ENCODE data around the gene PTTG1. TPM values are rescaled to one million over a fixed set of nuclear protein-coding genes. Genes with fewer than 3 reads are reported as not detected.

The PTTG1 gene
- total and polyA plus RNA-seq, 4 donors = 0.75 to 84.0 (median 5.6) TPM

DNA sequence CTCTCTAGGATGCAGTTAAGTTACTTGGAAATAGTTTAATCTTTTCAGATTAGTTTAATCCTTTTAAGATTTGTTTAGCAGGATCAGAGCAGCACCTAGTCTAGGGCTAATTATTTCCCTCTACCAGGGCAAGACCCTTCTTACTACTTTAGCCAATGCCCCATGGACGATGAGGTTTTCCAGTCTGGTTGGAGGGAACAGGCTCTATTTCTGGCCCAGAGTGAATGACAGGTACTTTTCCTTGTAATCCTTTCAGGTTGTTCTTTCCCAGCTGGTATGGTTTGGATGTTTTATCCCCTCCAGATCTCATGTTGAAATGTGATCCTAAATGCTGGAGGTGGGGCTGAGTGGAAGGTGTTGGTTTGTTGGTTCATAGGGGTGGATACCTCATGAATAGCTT lies 27.2 kb downstream of the PTTG1 start:
- WGBS = 89% methylated on average over 1 of the region's 1 CpG
- Histone ChIP-seq H3K9me3 (ENCODE audit: control insufficient read depth in 4 of 4, low read length in 3 of 4) (no peaks in the 10 kb centered on the region), H3K4me1 (ENCODE audit: control insufficient read depth in 4 of 4, insufficient read depth in 4 of 4, low read length in 3 of 4) (no peaks in the 10 kb centered on the region), H3K36me3 (ENCODE audit: control insufficient read depth in 4 of 4, insufficient read depth in 3 of 4, low read depth in 1 of 4, low read length in 3 of 4) (no peaks in the 10 kb centered on the region), H3K9ac (ENCODE audit: low read depth in 1 of 2, low read length in 2 of 2) (no peak overlapping the region), H3K4me3 (ENCODE audit: low read depth in 1 of 3, low read length in 3 of 3) (no peak overlapping the region), H3K27me3 (ENCODE audit: control insufficient read depth in 4 of 4, insufficient read depth in 4 of 4, low read length in 3 of 4) (no peaks in the 10 kb centered on the region), H3K27ac (ENCODE audit: low read depth in 1 of 2, low read length in 2 of 2) (no peak overlapping the region)
- TF ChIP-seq, protein P1, sequence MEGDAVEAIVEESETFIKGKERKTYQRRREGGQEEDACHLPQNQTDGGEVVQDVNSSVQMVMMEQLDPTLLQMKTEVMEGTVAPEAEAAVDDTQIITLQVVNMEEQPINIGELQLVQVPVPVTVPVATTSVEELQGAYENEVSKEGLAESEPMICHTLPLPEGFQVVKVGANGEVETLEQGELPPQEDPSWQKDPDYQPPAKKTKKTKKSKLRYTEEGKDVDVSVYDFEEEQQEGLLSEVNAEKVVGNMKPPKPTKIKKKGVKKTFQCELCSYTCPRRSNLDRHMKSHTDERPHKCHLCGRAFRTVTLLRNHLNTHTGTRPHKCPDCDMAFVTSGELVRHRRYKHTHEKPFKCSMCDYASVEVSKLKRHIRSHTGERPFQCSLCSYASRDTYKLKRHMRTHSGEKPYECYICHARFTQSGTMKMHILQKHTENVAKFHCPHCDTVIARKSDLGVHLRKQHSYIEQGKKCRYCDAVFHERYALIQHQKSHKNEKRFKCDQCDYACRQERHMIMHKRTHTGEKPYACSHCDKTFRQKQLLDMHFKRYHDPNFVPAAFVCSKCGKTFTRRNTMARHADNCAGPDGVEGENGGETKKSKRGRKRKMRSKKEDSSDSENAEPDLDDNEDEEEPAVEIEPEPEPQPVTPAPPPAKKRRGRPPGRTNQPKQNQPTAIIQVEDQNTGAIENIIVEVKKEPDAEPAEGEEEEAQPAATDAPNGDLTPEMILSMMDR (IDR thresholded peaks at IDR 0.05; ENCODE audit: low read depth, low read length, missing input control) = no peak
- TF ChIP-seq, protein P2, sequence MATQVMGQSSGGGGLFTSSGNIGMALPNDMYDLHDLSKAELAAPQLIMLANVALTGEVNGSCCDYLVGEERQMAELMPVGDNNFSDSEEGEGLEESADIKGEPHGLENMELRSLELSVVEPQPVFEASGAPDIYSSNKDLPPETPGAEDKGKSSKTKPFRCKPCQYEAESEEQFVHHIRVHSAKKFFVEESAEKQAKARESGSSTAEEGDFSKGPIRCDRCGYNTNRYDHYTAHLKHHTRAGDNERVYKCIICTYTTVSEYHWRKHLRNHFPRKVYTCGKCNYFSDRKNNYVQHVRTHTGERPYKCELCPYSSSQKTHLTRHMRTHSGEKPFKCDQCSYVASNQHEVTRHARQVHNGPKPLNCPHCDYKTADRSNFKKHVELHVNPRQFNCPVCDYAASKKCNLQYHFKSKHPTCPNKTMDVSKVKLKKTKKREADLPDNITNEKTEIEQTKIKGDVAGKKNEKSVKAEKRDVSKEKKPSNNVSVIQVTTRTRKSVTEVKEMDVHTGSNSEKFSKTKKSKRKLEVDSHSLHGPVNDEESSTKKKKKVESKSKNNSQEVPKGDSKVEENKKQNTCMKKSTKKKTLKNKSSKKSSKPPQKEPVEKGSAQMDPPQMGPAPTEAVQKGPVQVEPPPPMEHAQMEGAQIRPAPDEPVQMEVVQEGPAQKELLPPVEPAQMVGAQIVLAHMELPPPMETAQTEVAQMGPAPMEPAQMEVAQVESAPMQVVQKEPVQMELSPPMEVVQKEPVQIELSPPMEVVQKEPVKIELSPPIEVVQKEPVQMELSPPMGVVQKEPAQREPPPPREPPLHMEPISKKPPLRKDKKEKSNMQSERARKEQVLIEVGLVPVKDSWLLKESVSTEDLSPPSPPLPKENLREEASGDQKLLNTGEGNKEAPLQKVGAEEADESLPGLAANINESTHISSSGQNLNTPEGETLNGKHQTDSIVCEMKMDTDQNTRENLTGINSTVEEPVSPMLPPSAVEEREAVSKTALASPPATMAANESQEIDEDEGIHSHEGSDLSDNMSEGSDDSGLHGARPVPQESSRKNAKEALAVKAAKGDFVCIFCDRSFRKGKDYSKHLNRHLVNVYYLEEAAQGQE (IDR thresholded peaks at IDR 0.05) = no peak
- TF ChIP-seq SP1 (IDR thresholded peaks at IDR 0.05) = no peak
- no peak for TF ChIP-seq RAD21 (IDR thresholded peaks at IDR 0.05)
- TF ChIP-seq, protein P3, sequence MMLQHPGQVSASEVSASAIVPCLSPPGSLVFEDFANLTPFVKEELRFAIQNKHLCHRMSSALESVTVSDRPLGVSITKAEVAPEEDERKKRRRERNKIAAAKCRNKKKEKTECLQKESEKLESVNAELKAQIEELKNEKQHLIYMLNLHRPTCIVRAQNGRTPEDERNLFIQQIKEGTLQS (IDR thresholded peaks at IDR 0.05) = no peak
- no peak for TF ChIP-seq TAF1 (conservative IDR thresholded peaks at IDR 0.05)
- TF ChIP-seq JUND (IDR thresholded peaks at IDR 0.05) = no peak
- no peak for DNase-seq (ENCODE audit: low spot score)

DNA sequence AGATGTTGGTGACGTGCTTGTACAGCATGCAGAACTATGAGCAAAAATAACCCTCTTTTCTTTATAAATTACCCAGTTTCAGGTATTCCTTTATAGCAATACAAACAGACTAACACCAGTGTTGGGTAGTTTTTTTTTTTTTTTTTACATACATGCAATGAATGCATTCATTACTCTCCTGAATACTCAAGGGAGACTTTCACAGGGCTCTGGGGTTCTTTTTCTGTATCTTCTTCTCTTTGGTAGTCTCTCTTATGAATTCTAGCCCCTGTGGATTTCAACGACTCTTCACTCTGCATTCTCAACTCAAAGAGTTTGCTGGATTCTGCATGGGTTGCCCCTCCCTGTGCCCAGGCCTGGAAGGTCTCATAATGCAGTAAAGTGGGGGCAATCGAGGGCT lies 27.8 kb downstream of the PTTG1 start:
- no peaks in the 10 kb centered on the region for H3K9me3 ChIP-seq (ENCODE audit: control insufficient read depth in 4 of 4, low read length in 3 of 4)
- no peak for DNase-seq (ENCODE audit: low spot score)
- no peak for TF ChIP-seq HNF4G (IDR thresholded peaks at IDR 0.05)
- TF ChIP-seq SP1 (IDR thresholded peaks at IDR 0.05) = no peak
- no peak for TF ChIP-seq GABPA (IDR thresholded peaks at IDR 0.05 in 1 of 2, conservative IDR thresholded peaks at IDR 0.05 in 1 of 2)
- no peak for TF ChIP-seq NR2F2 (IDR thresholded peaks at IDR 0.05)
- TF ChIP-seq, protein P2 (IDR thresholded peaks at IDR 0.05) = no peak
- TF ChIP-seq, protein P1 (IDR thresholded peaks at IDR 0.05; ENCODE audit: low read depth, low read length, missing input control) = no peak
- no peak for TF ChIP-seq RAD21 (IDR thresholded peaks at IDR 0.05)
- no peak for TF ChIP-seq EGR1 (IDR thresholded peaks at IDR 0.05; ENCODE audit: low read depth in 2 of 2)
- TF ChIP-seq FOXA2 (IDR thresholded peaks at IDR 0.05) = no peak
- no peak for TF ChIP-seq YY1 (IDR thresholded peaks at IDR 0.05)
- TF ChIP-seq RXRA (IDR thresholded peaks at IDR 0.05) = no peak
- TF ChIP-seq FOXA1 (IDR thresholded peaks at IDR 0.05) = no peak
- TF ChIP-seq, protein P4, sequence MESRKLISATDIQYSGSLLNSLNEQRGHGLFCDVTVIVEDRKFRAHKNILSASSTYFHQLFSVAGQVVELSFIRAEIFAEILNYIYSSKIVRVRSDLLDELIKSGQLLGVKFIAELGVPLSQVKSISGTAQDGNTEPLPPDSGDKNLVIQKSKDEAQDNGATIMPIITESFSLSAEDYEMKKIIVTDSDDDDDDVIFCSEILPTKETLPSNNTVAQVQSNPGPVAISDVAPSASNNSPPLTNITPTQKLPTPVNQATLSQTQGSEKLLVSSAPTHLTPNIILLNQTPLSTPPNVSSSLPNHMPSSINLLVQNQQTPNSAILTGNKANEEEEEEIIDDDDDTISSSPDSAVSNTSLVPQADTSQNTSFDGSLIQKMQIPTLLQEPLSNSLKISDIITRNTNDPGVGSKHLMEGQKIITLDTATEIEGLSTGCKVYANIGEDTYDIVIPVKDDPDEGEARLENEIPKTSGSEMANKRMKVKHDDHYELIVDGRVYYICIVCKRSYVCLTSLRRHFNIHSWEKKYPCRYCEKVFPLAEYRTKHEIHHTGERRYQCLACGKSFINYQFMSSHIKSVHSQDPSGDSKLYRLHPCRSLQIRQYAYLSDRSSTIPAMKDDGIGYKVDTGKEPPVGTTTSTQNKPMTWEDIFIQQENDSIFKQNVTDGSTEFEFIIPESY (IDR thresholded peaks at IDR 0.05) = no peak
- TF ChIP-seq, protein P3 (IDR thresholded peaks at IDR 0.05) = no peak
- no peak overlapping the region for H3K27ac ChIP-seq (ENCODE audit: low read depth in 1 of 2, low read length in 2 of 2)
- no peak overlapping the region for H3K9ac ChIP-seq (ENCODE audit: low read depth in 1 of 2, low read length in 2 of 2)
- H3K4me1 ChIP-seq (ENCODE audit: control insufficient read depth in 4 of 4, insufficient read depth in 4 of 4, low read length in 3 of 4) = no peaks in the 10 kb centered on the region
- no peaks in the 10 kb centered on the region for H3K36me3 ChIP-seq (ENCODE audit: control insufficient read depth in 4 of 4, insufficient read depth in 3 of 4, low read depth in 1 of 4, low read length in 3 of 4)
- no peaks in the 10 kb centered on the region for H3K27me3 ChIP-seq (ENCODE audit: control insufficient read depth in 4 of 4, insufficient read depth in 4 of 4, low read length in 3 of 4)
- no peak overlapping the region for H3K4me3 ChIP-seq (ENCODE audit: low read depth in 1 of 3, low read length in 3 of 3)
- 88% methylated on average over 3 of the region's 3 CpGs for WGBS

Data from liver (tissue), 9 donors.